ENCODE data around the gene RPP30.

- no peak for TF ChIP-seq CBX5 (IDR thresholded peaks at IDR 0.05; ENCODE audit: borderline replicate concordance, low read depth)
- no peak for TF ChIP-seq CEBPB (tag; IDR thresholded peaks at IDR 0.05)
- no peak for TF ChIP-seq FOXP4 (CRISPR knock-in tag; IDR thresholded peaks at IDR 0.05; ENCODE audit: borderline replicate concordance)
- TF ChIP-seq CTCF (IDR thresholded peaks at IDR 0.05 in 2 of 3, conservative IDR thresholded peaks at IDR 0.05 in 1 of 3; ENCODE audit: insufficient read depth in 2 of 3, low read depth in 1 of 3, low read length in 3 of 3), result peak; percentile 33 to 53 (median 48); a peak in 4 of 6 replicates
Observed at GRCh38 chr10:90871279-90871765, 452 bp upstream of the RPP30 start.

All from K562 (cell line).